ENCODE data around the gene BCORL1. TPM values are rescaled to one million over a fixed set of nuclear protein-coding genes. Genes with fewer than 3 reads are reported as not detected.

The BCORL1 gene
- total RNA-seq, 2 donors from 2014 or later, result 8.5 to 22.3 TPM

DNA sequence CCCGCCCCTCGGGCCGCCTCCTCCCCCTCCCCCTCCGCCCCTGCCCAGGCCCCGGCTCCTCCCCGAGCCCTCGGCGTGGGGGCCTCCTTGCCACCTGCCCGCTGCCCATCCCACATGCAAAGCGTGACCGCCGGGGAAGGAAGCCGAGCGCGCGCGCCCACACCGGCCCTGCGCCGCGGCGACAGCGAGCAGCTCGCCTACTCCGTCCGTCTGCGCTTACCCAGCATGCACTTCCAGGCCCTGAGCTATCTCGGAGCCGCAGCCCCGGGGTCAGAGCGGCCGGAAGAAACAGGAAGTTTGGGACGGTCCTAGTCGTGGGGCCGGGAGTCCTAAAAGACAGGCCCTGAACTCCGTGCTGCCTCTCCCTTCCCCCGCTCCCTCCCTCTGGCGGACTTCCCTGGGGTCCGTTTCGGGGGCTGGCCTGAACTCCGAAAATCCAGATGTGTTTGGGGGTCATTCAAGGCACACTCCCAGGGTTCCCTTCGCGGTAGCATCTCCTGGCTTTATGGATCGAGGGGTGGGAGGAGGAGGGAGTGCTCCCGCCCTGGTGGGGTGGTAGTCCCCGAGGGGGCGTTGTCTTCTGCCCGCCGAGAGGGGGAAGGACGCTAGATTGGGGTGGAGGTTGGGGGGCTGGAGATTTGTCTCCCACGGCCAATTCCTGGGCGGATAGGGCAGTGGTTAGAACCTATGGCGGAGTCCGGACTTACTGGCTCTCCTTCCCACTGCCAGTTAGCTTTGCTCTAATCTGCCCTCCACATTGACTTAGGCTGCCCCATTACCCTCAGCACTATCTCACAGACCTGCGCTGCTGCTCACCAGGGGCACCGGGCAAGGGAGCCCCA lies 25.0 kb upstream of the BCORL1 start:
- no peak for DNase-seq (ENCODE audit: low spot score)
- H3K36me3 ChIP-seq, result no peaks in the 10 kb centered on the region

DNA sequence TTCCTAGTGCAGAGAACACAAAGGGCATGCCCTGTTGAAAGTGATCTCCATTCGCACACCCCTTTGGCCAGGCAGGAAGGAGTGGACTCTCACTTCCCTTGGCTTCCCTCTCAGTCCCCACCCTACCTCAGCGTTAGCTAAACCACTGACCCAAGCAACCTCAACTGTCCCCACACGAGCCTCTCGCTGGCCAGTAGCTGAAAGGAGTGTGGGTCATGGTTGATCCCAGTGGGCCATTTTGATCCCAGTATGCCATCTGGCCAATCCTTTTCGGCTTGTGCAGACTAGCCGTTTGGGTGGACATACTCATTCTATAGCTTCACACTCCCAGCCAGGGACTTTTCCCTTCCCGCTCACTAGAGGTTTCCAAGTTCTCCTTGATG lies 24.4 kb upstream of the BCORL1 start:
- DNase-seq (ENCODE audit: low spot score) (no peak), ATAC-seq (ENCODE audit: insufficient number of reproducible peaks, low FRiP score, low read depth) (no peak)
- H3K27me3 ChIP-seq (replicated peaks; ENCODE audit: insufficient read depth), result no peaks in the 10 kb centered on the region
- H3K27ac ChIP-seq, result no peak overlapping the region
- H3K9me3 ChIP-seq, result no peaks in the 10 kb centered on the region
- no peaks in the 10 kb centered on the region for H3K36me3 ChIP-seq
- TF ChIP-seq, protein P1, sequence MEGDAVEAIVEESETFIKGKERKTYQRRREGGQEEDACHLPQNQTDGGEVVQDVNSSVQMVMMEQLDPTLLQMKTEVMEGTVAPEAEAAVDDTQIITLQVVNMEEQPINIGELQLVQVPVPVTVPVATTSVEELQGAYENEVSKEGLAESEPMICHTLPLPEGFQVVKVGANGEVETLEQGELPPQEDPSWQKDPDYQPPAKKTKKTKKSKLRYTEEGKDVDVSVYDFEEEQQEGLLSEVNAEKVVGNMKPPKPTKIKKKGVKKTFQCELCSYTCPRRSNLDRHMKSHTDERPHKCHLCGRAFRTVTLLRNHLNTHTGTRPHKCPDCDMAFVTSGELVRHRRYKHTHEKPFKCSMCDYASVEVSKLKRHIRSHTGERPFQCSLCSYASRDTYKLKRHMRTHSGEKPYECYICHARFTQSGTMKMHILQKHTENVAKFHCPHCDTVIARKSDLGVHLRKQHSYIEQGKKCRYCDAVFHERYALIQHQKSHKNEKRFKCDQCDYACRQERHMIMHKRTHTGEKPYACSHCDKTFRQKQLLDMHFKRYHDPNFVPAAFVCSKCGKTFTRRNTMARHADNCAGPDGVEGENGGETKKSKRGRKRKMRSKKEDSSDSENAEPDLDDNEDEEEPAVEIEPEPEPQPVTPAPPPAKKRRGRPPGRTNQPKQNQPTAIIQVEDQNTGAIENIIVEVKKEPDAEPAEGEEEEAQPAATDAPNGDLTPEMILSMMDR (IDR thresholded peaks at IDR 0.05), result no peak
- no peaks in the 10 kb centered on the region for H3K4me1 ChIP-seq (ENCODE audit: control insufficient read depth in 1 of 2, low read depth in 2 of 2)
- H3K4me3 ChIP-seq, result no peak overlapping the region

More for the DNA sequence above, 25.0 kb upstream of the BCORL1 start:
- TF ChIP-seq, protein P1 (IDR thresholded peaks at IDR 0.05), result no peak
- no peaks in the 10 kb centered on the region for H3K27me3 ChIP-seq (replicated peaks; ENCODE audit: insufficient read depth)
- H3K4me1 ChIP-seq (ENCODE audit: control insufficient read depth in 1 of 2, low read depth in 2 of 2), result no peaks in the 10 kb centered on the region
- peak overlapping the region; percentile 69 for H3K4me3 ChIP-seq
- peak; percentile 61 for ATAC-seq (ENCODE audit: insufficient number of reproducible peaks, low FRiP score, low read depth)
- no peaks in the 10 kb centered on the region for H3K9me3 ChIP-seq
- peak overlapping the region in 1 of 2 donors; percentile 41 for H3K27ac ChIP-seq

DNA sequence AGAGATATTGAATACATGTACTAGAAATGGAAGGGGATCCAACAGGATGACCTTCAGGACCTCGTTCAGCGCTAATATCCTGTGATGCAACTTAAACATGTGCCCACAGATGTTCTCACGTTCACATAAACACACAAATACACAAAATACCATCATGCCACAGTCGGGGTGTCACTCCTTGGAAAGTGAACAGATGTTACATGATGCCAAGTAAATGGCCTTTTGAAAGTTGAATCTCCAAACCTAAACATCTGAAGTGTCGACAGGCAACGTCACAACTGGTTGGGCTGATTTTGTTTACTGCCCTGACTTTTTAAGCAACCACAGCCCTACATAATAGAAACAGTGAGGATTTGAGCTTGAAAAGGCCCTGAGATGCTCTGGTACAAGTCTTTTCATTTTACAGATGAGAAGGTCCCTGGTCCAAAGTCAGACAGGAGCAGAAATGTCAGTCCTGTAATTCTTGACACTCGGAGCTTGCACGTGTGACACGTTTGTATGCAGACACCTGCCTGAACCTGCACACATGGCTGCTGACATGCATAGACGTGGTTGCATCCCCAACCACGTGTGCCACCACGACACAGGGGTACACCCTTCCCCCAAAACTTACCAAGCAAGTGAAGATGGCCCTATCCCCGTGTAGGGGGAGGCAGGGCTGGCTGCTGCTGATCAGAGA lies 23.5 kb upstream of the BCORL1 start:
- Histone ChIP-seq H3K9me3 (no peaks in the 10 kb centered on the region), H3K4me3 (no peak overlapping the region), H3K27me3 (replicated peaks; ENCODE audit: insufficient read depth) (no peaks in the 10 kb centered on the region), H3K4me1 (ENCODE audit: control insufficient read depth in 1 of 2, low read depth in 2 of 2) (no peaks in the 10 kb centered on the region), H3K36me3 (no peaks in the 10 kb centered on the region), H3K27ac (no peak overlapping the region)
- ATAC-seq (ENCODE audit: insufficient number of reproducible peaks, low FRiP score, low read depth) (no peak), DNase-seq (ENCODE audit: low spot score) (no peak)
- TF ChIP-seq, protein P1 (IDR thresholded peaks at IDR 0.05), result no peak

DNA sequence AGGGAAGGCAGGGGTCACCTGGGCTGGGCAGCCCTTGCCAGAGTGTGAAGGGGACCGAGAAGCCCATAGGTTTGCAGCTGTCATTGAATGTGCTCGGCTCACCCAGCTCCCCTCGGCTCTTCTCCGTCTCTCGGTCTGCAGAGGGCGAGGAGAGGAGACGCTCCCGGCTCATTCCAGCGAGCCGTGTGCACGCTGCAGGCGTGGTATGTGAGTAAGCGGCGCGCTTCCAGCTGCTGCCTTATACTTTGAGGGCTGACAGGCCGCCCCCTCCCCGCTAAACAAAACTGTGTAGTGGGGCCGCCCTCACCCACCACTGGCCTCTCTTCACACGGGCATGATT lies 23.0 kb upstream of the BCORL1 start:
- Histone ChIP-seq H3K4me3 (no peak overlapping the region), H3K27me3 (replicated peaks; ENCODE audit: insufficient read depth) (no peaks in the 10 kb centered on the region), H3K27ac (no peak overlapping the region), H3K4me1 (ENCODE audit: control insufficient read depth in 1 of 2, low read depth in 2 of 2) (no peaks in the 10 kb centered on the region), H3K9me3 (no peaks in the 10 kb centered on the region), H3K36me3 (no peaks in the 10 kb centered on the region)
- ATAC-seq (ENCODE audit: insufficient number of reproducible peaks, low FRiP score, low read depth) (no peak), DNase-seq (ENCODE audit: low spot score) (no peak)
- TF ChIP-seq, protein P1 (IDR thresholded peaks at IDR 0.05), result no peak

DNA sequence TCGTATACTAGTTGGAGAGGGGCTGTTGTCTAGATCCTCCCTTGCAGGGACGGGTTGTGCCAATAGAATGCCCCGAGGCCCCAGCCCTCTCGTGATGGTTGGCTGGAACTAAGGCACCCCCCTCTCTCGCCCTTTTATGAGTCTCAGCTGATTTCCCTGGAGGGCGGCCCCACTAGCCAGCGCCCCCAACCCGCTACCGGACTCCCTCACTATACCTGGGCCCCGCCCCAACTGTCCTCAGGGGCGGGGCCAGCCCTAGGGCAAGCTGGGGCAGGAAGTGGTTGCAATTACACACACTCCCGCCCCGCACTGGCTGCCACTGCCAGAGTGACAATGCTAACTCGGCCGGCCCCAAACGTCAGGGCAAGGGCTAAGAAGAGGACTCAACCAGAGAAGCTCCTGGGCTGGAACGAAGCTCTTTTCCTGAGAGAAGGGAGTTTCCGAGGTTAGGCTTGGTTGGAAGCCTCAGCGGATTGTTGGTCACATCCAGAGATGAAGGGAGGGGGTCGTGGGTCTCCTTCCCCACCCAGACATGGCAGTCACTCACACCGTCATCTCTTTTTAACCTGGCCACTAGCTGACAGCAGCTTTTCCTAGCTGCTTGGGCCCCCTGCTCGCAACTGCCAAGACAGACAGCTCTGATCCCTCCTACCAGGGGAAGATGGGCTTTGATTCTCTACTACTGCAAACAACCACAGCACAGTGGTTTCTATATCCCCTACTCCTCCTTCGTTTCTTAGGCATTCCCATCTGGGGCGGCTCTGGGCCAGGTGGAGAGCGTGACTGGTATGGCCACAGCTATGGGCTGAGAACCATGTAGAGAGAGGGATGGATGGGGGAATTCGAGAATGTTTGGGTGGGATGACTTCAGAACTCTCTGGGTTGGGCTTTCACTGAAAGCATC lies 21.0 kb upstream of the BCORL1 start:
- ATAC-seq (ENCODE audit: insufficient number of reproducible peaks, low FRiP score, low read depth), result no peak
- peak overlapping the region; percentile 41 for H3K4me3 ChIP-seq
- DNase-seq (ENCODE audit: low spot score), result no peak

More for the DNA sequence above, 21.0 kb upstream of the BCORL1 start:
- TF ChIP-seq, protein P1 (IDR thresholded peaks at IDR 0.05), result no peak
- H3K36me3 ChIP-seq, result no peaks in the 10 kb centered on the region
- H3K27me3 ChIP-seq (replicated peaks; ENCODE audit: insufficient read depth), result no peaks in the 10 kb centered on the region
- no peaks in the 10 kb centered on the region for H3K9me3 ChIP-seq
- H3K27ac ChIP-seq, result no peak overlapping the region
- no peaks in the 10 kb centered on the region for H3K4me1 ChIP-seq (ENCODE audit: control insufficient read depth in 1 of 2, low read depth in 2 of 2)
